ENCODE data around the gene SLC27A1.

The SLC27A1 gene

DNA sequence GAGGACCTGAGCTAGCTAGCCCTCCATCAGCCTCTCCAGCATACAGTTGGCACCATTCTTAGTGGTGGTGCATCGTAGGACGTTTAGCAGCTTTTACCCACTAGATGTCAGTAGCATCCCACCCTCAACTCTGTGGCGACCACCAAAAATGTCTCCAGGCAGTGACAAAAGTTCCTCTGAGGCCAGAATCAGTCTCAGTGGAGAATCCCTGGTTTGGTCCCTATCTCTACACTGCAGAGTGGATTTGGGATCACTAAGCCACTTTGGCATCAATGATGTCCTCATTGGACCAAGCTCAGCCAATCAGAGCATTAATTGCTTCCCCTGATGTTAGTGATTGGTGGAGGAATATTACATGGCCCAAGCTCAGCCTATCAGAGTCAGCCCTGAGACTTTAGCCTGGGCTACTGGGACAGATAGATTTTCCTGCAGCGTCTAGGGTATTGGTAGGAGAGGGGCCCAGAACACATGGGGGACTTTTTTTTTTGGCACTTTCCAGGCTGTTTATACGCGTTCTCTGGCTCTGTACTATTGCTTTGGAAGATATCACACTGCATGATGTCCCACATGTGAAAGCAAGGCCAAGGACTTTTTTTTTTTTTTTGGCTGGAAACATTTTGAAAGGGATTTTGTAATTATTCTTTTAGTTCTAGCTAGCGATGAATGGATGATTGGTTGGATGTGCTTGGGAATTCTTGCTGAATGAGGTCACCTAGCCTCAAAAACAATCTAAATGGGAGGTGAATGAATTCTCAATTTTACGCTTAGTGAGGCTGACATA, 28.9 kb upstream of the SLC27A1 start:
- no peak overlapping the region for H3K27ac ChIP-seq (ENCODE audit: low read depth in 2 of 2, low read length in 2 of 2)
- no peaks in the 10 kb centered on the region for H3K9me3 ChIP-seq (ENCODE audit: control insufficient read depth in 2 of 2, low read length in 2 of 2)
- peaks cover 0 to under 1% of the 10 kb centered on the region in 2 donors for H3K27me3 ChIP-seq (ENCODE audit: control insufficient read depth in 2 of 2, insufficient read depth in 2 of 2, low read length in 2 of 2)
- no peak overlapping the region for H3K4me3 ChIP-seq (ENCODE audit: low read length in 2 of 2)
- no peaks in the 10 kb centered on the region for H3K36me3 ChIP-seq (ENCODE audit: control insufficient read depth in 2 of 2, insufficient read depth in 2 of 2, low read length in 2 of 2)
- no peak overlapping the region for H3K9ac ChIP-seq (ENCODE audit: low read depth in 1 of 2, low read length in 2 of 2)
- no peaks in the 10 kb centered on the region for H3K4me1 ChIP-seq (ENCODE audit: control insufficient read depth in 2 of 2, insufficient read depth in 2 of 2, low read length in 2 of 2)

- Histone ChIP-seq H3K9me3 (ENCODE audit: control insufficient read depth in 2 of 2, low read length in 2 of 2) (no peaks in the 10 kb centered on the region), H3K36me3 (ENCODE audit: control insufficient read depth in 2 of 2, insufficient read depth in 2 of 2, low read length in 2 of 2) (no peaks in the 10 kb centered on the region), H3K4me1 (ENCODE audit: control insufficient read depth in 2 of 2, insufficient read depth in 2 of 2, low read length in 2 of 2) (no peaks in the 10 kb centered on the region), H3K27ac (ENCODE audit: low read depth in 2 of 2, low read length in 2 of 2) (no peak overlapping the region), H3K27me3 (ENCODE audit: control insufficient read depth in 2 of 2, insufficient read depth in 2 of 2, low read length in 2 of 2) (peaks cover 2 to 6% of the 10 kb centered on the region in 2 donors), H3K9ac (ENCODE audit: low read depth in 1 of 2, low read length in 2 of 2) (no peak overlapping the region), H3K4me3 (ENCODE audit: low read length in 2 of 2) (no peak overlapping the region)
Observed at GRCh38 chr19:17445526-17446165, 24.7 kb upstream of the SLC27A1 start.

DNA sequence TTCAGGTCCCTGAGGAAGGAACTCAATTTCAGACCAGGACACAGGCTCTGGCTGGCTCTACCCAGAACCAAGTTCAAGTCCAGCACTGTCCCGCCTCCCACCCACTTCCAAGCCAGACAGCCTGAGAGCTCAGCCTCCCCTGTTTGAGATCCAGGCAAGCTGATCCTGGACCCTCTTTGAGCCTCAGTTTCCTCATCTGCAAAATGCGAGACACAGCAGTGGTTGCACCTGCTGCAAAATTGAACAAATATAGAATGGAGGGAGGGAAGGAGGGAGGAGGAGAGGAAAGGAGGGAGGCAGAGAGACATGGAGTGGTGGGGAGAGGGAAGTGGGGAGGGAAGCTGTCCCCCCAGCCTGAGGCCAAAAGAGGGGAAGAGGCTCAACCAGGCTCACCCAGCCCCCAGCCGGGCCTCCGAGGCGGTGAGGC, 22.6 kb upstream of the SLC27A1 start:
- Histone ChIP-seq H3K4me1 (ENCODE audit: control insufficient read depth in 2 of 2, insufficient read depth in 2 of 2, low read length in 2 of 2) (no peaks in the 10 kb centered on the region), H3K9me3 (ENCODE audit: control insufficient read depth in 2 of 2, low read length in 2 of 2) (no peaks in the 10 kb centered on the region), H3K27ac (ENCODE audit: low read depth in 2 of 2, low read length in 2 of 2) (no peak overlapping the region), H3K4me3 (ENCODE audit: low read length in 2 of 2) (no peak overlapping the region), H3K36me3 (ENCODE audit: control insufficient read depth in 2 of 2, insufficient read depth in 2 of 2, low read length in 2 of 2) (no peaks in the 10 kb centered on the region), H3K9ac (ENCODE audit: low read depth in 1 of 2, low read length in 2 of 2) (no peak overlapping the region), H3K27me3 (ENCODE audit: control insufficient read depth in 2 of 2, insufficient read depth in 2 of 2, low read length in 2 of 2) (peaks cover 2 to 6% of the 10 kb centered on the region in 2 donors)

DNA sequence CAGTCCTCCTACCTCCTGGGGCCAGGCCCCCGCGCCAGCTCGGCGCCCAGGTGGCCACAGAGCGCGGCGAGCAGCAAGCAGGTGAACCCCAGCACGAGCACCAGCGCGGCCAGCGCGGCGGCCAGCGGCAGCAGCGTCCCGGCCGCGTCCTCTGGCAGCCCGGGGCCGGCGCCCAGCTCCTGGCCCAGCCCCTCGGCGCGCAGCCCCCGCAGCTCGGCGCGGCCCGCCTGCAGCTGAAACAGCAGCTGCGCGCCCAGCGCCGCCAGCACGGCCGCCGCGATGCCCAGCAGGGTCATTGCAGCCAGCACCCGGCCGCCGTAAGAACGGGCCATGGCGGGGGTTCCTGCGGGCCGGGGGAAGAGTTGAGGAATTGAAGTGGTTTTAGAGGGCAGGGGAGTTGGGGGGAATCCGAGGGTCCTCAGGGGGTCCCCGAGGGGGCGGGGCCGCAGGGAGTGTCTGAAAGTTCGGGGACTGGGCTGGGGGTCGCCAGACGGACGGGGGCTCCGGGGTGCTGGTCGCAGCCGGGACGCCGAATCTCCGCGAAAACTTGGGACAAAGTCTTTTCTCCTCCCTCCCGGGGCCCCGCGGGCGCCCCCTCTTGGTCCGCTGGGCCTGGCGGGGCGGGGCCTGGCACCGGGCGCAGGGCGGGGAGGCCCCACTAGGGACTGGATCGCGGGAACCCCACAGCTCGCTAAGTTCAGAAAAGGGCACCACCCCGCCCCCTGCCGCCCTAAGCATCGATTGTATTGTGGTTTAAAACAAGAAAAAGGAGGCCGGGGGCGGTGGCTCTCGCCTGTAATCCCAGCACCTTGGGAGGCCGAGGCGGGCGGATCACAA, 22.0 kb upstream of the SLC27A1 start, which contains the start of gene TMEM221:
Gene TMEM221 (minus strand): TSS at position 538 of the 837 bp plus-strand sequence. CDS start 206 bp downstream, at position 332.
- Histone ChIP-seq H3K27ac (ENCODE audit: low read depth in 2 of 2, low read length in 2 of 2) (no peak within 1 kb of the TSS), H3K4me1 (ENCODE audit: control insufficient read depth in 2 of 2, insufficient read depth in 2 of 2, low read length in 2 of 2) (no peaks in the 10 kb centered on the region), H3K4me3 (ENCODE audit: low read length in 2 of 2) (no peak within 1 kb of the TSS), H3K9me3 (ENCODE audit: control insufficient read depth in 2 of 2, low read length in 2 of 2) (no peaks in the 10 kb centered on the region), H3K9ac (ENCODE audit: low read depth in 1 of 2, low read length in 2 of 2) (no peak within 1 kb of the TSS), H3K36me3 (ENCODE audit: control insufficient read depth in 2 of 2, insufficient read depth in 2 of 2, low read length in 2 of 2) (no peaks in the 10 kb centered on the region), H3K27me3 (ENCODE audit: control insufficient read depth in 2 of 2, insufficient read depth in 2 of 2, low read length in 2 of 2) (peaks cover 2 to 8% of the 10 kb centered on the region in 2 donors)

GRCh38 chr19:17450264-17451075, 19.9 kb upstream of the SLC27A1 start:
- Histone ChIP-seq H3K4me3 (ENCODE audit: low read length in 2 of 2) (no peak overlapping the region), H3K4me1 (ENCODE audit: control insufficient read depth in 2 of 2, insufficient read depth in 2 of 2, low read length in 2 of 2) (peaks cover 0 to 3% of the 10 kb centered on the region in 2 donors), H3K27me3 (ENCODE audit: control insufficient read depth in 2 of 2, insufficient read depth in 2 of 2, low read length in 2 of 2) (peaks cover 8 to 17% of the 10 kb centered on the region in 2 donors), H3K27ac (ENCODE audit: low read depth in 2 of 2, low read length in 2 of 2) (no peak overlapping the region), H3K9ac (ENCODE audit: low read depth in 1 of 2, low read length in 2 of 2) (no peak overlapping the region), H3K36me3 (ENCODE audit: control insufficient read depth in 2 of 2, insufficient read depth in 2 of 2, low read length in 2 of 2) (no peaks in the 10 kb centered on the region), H3K9me3 (ENCODE audit: control insufficient read depth in 2 of 2, low read length in 2 of 2) (no peaks in the 10 kb centered on the region)

GRCh38 chr19:17451820-17452219, 18.5 kb upstream of the SLC27A1 start:
- peaks cover 0 to 3% of the 10 kb centered on the region in 2 donors for H3K4me1 ChIP-seq (ENCODE audit: control insufficient read depth in 2 of 2, insufficient read depth in 2 of 2, low read length in 2 of 2)
- no peak overlapping the region for H3K27ac ChIP-seq (ENCODE audit: low read depth in 2 of 2, low read length in 2 of 2)
- H3K9ac ChIP-seq (ENCODE audit: low read depth in 1 of 2, low read length in 2 of 2): no peak overlapping the region
- no peak overlapping the region for H3K4me3 ChIP-seq (ENCODE audit: low read length in 2 of 2)
- peaks cover 13 to 19% of the 10 kb centered on the region in 2 donors for H3K27me3 ChIP-seq (ENCODE audit: control insufficient read depth in 2 of 2, insufficient read depth in 2 of 2, low read length in 2 of 2)
- no peaks in the 10 kb centered on the region for H3K36me3 ChIP-seq (ENCODE audit: control insufficient read depth in 2 of 2, insufficient read depth in 2 of 2, low read length in 2 of 2)
- no peaks in the 10 kb centered on the region for H3K9me3 ChIP-seq (ENCODE audit: control insufficient read depth in 2 of 2, low read length in 2 of 2)

DNA sequence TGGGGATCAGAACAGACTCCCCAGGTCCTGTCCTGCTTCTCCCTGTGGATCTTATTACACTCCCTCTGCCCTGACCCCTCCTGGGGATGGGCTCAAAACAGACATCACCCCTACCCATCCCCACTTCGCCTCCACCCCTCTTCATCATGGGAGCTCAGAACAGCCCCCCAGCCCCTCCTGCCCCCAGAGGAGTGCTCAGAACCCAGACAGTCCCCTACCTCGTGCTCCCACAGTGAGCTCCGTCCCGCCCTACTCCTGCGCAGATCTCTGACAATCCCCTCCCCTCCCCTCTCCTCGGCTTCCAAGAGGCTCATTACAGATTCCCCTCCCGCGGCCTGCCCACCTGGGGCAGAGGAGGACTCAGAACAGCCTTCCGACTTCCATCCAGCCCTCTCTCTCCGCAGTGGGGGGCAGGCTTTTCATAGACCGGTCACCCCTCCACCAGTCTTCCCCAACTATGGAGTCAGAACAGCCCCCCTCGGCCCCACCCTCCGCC, 15.7 kb upstream of the SLC27A1 start:
- H3K27me3 ChIP-seq (ENCODE audit: control insufficient read depth in 2 of 2, insufficient read depth in 2 of 2, low read length in 2 of 2): peaks cover 18% of the 10 kb centered on the region in 2 donors
- H3K9ac ChIP-seq (ENCODE audit: low read depth in 1 of 2, low read length in 2 of 2): no peak overlapping the region
- no peaks in the 10 kb centered on the region for H3K36me3 ChIP-seq (ENCODE audit: control insufficient read depth in 2 of 2, insufficient read depth in 2 of 2, low read length in 2 of 2)
- H3K4me1 ChIP-seq (ENCODE audit: control insufficient read depth in 2 of 2, insufficient read depth in 2 of 2, low read length in 2 of 2): peaks cover 0 to 3% of the 10 kb centered on the region in 2 donors
- no peak overlapping the region for H3K27ac ChIP-seq (ENCODE audit: low read depth in 2 of 2, low read length in 2 of 2)
- H3K9me3 ChIP-seq (ENCODE audit: control insufficient read depth in 2 of 2, low read length in 2 of 2): no peaks in the 10 kb centered on the region
- H3K4me3 ChIP-seq (ENCODE audit: low read length in 2 of 2): no peak overlapping the region

GRCh38 chr19:17455308-17456123, 14.8 kb upstream of the SLC27A1 start:
- Histone ChIP-seq H3K4me3 (ENCODE audit: low read length in 2 of 2) (no peak overlapping the region), H3K27ac (ENCODE audit: low read depth in 2 of 2, low read length in 2 of 2) (no peak overlapping the region), H3K9ac (ENCODE audit: low read depth in 1 of 2, low read length in 2 of 2) (no peak overlapping the region), H3K36me3 (ENCODE audit: control insufficient read depth in 2 of 2, insufficient read depth in 2 of 2, low read length in 2 of 2) (no peaks in the 10 kb centered on the region), H3K27me3 (ENCODE audit: control insufficient read depth in 2 of 2, insufficient read depth in 2 of 2, low read length in 2 of 2) (peaks cover 18% of the 10 kb centered on the region in 2 donors), H3K4me1 (ENCODE audit: control insufficient read depth in 2 of 2, insufficient read depth in 2 of 2, low read length in 2 of 2) (peaks cover 0 to 3% of the 10 kb centered on the region in 2 donors), H3K9me3 (ENCODE audit: control insufficient read depth in 2 of 2, low read length in 2 of 2) (no peaks in the 10 kb centered on the region)

GRCh38 chr19:17456127-17456526, 14.2 kb upstream of the SLC27A1 start:
- peaks cover 0 to 3% of the 10 kb centered on the region in 2 donors for H3K4me1 ChIP-seq (ENCODE audit: control insufficient read depth in 2 of 2, insufficient read depth in 2 of 2, low read length in 2 of 2)
- no peak overlapping the region for H3K4me3 ChIP-seq (ENCODE audit: low read length in 2 of 2)
- H3K27me3 ChIP-seq (ENCODE audit: control insufficient read depth in 2 of 2, insufficient read depth in 2 of 2, low read length in 2 of 2): peaks cover 18% of the 10 kb centered on the region in 2 donors
- H3K36me3 ChIP-seq (ENCODE audit: control insufficient read depth in 2 of 2, insufficient read depth in 2 of 2, low read length in 2 of 2): no peaks in the 10 kb centered on the region
- no peak overlapping the region for H3K9ac ChIP-seq (ENCODE audit: low read depth in 1 of 2, low read length in 2 of 2)
- no peaks in the 10 kb centered on the region for H3K9me3 ChIP-seq (ENCODE audit: control insufficient read depth in 2 of 2, low read length in 2 of 2)
- no peak overlapping the region for H3K27ac ChIP-seq (ENCODE audit: low read depth in 2 of 2, low read length in 2 of 2)
